GM20000 (cell line): ENCODE measurements around the gene HOXB2.

ENCODE experiments used
- DNase-seq: peaks from one replicate; pipeline ENCODE4 v3.0.0; 2012; ENCODE audit warnings: low spot score
- CTCF ChIP-seq: IDR thresholded peaks from 2 replicates; pipeline ENCODE4 v1.5.1; 2012; ENCODE audit warnings: mild to moderate bottlenecking, control low read depth; ENCODE audit errors: extremely low read depth, missing control alignments

Gene HOXB2

GRCh38 chr17:48502312-48502711 is 42.6 kb downstream of the HOXB2 start:
- DNase-seq = no peak
- TF ChIP-seq CTCF = no peak

DNA sequence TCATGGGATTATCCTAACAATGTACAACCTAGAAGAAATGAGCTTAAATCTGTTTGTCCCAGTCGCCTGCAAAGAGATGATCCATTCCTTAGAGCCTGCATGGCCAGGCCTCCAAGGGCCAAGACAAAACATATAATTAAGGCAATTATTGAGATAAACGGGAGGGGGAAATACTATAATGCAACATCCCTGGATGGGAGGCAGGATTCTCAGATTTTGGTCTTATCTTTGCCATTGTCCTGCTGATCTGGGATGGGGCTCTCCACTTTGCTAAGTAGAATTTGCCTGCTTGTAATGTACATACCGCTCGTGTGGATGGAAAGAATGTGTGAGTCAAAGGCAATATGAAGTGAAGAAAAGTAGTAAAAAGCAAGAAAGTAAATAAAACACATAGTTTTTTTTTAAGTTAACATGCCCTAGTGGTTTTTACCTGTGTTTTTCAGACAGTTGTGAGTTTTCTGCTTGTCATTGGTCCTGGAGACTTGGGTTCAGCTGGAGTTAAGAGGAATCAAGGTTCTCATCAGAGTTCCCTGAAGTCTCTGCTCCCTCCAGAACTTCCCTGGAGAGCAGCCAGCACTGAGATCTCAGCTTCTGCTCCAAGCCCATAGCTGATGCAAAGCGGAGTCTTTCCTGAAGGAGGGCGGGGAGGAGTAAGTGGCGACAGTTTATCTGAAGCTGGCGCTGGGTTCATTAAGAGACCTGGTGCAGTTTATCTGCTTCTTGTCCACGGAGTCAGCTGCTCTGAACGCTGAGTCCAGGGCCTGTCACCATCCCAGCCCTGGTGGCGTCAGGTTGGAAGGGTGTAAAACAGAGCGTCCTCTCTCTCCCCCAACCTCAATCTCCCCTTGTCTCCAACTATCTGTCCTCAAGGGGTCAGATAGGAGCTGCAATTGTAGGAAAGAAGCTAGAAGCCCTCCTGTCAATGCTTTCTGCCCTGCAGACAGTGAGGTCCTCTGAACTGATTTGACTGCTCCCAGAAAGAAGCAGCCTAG is 44.2 kb downstream of the HOXB2 start:
- DNase-seq = no peak
- TF ChIP-seq CTCF = no peak

GRCh38 chr17:48499735-48500434 is 45.0 kb downstream of the HOXB2 start:
- no peak for TF ChIP-seq CTCF
- no peak for DNase-seq

DNA sequence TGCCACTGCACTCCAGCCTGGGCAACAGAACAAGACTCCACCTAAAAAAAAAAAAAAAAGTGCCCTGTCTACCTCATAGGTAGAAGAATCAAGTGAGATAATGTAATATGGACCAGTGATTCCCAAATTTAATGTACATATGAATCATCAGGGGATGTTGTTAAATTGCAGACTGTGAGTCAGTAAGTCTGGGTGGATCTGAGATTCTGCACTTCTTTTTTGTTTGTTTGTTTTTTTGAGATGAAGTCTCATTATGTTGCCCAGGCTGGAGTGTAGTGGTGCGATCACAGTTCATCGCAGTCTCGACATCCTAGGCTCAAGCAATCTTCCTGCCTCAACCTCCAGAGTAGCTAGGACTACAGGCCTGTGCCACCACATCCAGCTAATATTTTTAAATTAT is 45.7 kb downstream of the HOXB2 start:
- DNase-seq = no peak
- TF ChIP-seq CTCF = no peak

- no peak for DNase-seq
- TF ChIP-seq CTCF = no peak
Measured at GRCh38 chr17:48498164-48498850, 46.6 kb downstream of the HOXB2 start.

GRCh38 chr17:48497103-48497502 is 47.8 kb downstream of the HOXB2 start:
- DNase-seq = no peak
- no peak for TF ChIP-seq CTCF
